CD4-positive, alpha-beta T cell treated with Interleukin-4 for 4 hours (primary cell): ENCODE results near the gene SAMD4A.
"Not testable (repeated sequence)": the region's sequence is repeated elsewhere in the genome, so short reads cannot be mapped to it uniquely, and the experiment has no call there.

Experiments
- DNase-seq: peaks from one replicate; pipeline ENCODE4 v3.0.0-alpha.2; 2020

The SAMD4A gene

GRCh38 chr14:54742492-54743350 lies 175.8 kb downstream of the SAMD4A start:
- DNase-seq, result no peak

DNA sequence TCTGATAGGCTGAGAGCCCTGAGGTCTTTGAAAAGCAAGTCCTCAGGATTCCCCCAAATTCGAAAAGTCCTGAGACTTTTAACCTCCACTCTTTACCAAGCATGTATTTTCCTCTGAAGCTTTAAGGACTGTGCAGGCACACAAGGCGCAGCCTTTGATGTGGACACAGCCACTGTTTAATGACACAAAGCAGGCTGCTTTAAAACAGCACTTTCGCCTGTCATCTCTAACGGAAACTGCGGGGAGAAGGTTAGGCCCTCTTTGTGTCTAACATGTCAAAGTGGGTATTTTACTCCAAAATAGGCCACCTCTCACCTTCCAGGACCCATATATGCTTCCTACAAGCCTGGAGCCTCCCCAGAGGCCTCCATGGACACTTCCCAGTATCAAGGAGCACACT lies 176.5 kb downstream of the SAMD4A start:
- DNase-seq, result no peak

DNA sequence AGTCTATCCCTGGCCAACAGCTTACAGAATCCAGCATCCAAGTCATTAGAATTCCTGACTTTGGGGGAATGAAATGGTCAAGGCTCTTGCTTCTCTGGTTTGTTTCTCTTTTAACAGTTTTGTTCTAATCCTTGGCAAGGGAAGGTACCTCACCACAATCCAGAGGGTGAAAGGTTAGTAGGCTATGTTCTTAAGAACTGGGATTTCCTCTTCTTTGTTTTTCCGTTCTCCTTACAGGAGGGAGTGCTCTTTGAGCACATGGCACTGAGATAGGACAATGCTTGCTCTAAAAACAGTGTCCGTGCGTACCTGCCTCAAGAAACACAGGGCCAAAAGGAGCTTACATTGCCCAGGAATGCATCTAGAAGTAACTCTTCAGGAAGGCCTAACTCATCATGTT lies 179.1 kb downstream of the SAMD4A start:
- DNase-seq, result no peak

- DNase-seq, result no peak
Observed at GRCh38 chr14:54747616-54748015, 180.7 kb downstream of the SAMD4A start.

DNA sequence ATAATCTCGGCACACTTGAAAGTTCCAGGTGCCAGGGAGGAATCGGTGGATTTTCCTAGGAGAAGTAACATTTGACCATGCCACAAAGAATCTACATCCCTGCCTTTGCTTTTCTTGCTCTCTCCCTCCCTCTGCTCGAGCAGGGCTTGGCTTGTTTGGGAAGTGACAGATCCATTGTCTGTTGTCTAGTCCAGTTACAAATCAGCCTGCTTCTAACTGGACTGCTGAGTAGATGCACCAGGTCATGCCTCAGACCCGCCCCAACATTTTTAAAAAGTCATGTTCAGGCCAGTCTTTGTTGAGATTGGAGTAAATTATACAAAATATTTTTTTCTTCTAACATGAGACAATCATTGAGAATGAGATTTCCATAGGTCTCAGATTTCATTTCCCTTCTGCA lies 182.3 kb downstream of the SAMD4A start:
- DNase-seq, result no peak

GRCh38 chr14:54749727-54750126 lies 182.8 kb downstream of the SAMD4A start:
- DNase-seq, result no peak

DNA sequence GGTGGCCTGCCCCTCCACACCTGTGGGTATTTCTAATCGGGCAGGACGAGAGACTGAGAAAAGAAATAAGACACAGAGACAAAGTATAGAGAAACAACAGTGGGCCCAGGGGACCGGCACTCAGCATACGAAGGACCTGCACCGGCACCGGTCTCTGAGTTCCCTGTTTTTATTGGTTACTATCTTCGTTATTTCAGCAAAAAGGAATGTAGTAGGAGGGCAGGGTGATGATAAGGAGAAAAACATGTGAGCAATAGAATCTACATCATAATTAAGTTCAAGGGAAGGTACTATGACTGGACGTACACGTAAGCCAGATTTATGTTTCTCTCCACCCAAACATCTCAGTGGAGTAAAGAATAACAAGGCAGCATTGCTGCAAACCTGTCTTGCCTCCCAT lies 185.7 kb downstream of the SAMD4A start:
- not testable (repeated sequence) for DNase-seq

- not testable (repeated sequence) for DNase-seq
Observed at GRCh38 chr14:54753396-54753795, 186.5 kb downstream of the SAMD4A start.

DNA sequence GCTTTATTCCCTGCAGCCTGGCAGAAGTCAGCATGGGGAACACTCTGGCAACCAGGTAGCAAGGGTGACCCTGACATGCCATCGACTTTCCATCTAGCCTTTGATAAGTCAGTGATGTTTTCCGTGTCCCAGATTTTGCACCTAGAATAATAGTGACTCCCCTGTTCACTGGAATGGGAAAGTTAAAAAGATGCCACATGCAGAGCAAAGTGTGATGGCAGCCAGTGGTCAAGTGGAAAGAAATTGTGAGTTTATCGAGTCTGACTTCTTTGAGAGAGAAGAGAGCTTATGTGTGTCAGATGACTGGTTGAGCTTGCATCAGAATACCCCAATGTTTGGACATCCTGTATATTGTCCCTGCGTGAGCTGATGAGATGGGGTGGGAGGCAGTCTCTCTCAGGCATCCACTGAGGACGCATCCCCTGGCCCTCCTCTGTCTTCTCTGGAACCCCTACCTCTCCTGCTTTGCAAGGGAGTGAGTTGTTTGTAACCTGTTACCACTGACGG lies 187.2 kb downstream of the SAMD4A start:
- no peak for DNase-seq

DNA sequence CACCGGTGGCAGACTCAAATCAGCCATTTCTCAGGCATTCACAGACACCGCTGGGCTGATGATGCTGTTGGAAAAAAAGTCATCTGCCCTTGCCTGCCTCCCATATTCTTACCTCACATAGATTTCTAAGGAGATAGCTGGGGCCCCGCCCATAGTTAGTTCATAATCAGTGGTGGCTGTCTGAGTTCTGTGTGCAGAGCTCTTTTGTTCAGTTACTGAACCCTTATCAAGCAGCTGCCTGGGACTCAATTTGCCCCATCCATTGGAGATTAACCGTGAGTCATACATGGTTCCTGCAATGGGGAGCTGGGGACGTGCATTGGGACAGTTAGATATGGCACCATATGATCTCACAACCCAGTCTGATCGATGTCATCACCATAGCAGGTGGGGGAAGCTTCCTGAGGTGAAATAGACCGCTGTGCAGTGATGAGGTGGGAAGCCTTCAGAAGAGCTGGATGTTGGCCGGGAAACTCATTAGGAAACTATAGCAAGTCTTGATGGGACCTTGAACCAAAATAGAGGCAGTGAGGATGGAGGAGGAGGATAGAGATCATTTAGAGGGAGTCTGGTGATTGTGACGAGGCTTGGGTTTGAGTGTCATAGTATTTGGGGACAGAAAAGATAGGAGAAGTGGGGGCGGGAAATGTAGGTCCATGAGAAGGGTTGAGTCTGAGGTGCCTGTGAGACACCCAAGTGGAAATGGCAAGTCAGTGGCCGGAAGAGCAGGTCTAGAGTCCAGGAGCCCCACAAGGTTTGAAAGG lies 187.9 kb downstream of the SAMD4A start:
- no peak for DNase-seq

DNA sequence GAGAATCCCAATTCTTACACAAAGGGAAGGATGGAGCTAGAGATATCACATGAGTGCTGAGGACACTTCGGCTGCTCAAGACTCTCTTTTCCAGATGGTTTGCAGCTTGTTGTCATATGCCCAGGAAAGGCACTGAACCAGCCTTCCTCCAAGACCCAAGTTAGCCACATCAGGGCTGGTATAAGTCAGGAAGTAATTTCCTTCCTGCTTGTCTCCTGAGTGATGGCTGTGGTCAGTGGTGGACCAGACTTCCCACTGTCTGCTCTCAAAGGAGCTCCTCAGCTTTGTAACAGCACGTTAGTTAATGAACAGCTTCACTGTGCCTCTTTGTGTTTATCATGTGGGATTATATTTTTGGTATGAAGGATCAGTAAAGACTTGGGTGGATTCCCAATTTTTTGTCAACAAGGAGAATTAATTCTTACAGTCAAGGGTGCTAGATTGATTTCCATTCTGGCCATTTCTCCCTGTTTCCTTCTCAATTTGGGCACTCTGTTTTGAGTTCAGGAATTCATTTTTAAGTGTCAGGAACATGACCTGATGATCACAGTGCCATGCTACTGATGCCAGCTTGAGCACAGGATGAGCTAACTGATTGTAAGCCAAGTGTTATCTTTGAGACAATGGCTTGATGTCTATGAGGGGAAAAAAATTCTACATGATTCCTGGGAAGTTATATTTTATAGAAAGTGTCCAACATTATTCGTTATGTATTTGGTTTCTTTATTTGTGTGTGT lies 189.9 kb downstream of the SAMD4A start:
- DNase-seq, result no peak

DNA sequence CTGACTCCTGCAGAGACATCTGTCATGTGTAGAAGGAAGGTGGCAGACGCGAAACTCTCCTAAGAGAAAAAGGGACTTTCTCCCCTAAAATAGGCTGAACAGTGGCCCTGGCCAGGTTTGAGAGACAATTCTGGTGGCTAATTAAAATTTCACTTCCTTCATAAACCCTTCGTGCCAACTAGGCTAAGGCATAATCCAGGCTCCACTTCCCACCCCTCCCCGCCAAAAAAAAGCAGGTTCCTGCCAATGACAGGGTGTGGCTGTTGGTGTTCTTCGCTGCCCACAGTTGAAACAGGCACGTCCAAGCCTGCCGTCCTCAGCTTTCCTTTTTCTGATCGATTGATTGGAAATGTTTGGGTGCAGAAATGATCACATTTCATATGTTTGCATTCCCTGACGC lies 191.1 kb downstream of the SAMD4A start:
- no peak for DNase-seq

GRCh38 chr14:54759982-54760585 lies 193.2 kb downstream of the SAMD4A start:
- DNase-seq, result no peak

DNA sequence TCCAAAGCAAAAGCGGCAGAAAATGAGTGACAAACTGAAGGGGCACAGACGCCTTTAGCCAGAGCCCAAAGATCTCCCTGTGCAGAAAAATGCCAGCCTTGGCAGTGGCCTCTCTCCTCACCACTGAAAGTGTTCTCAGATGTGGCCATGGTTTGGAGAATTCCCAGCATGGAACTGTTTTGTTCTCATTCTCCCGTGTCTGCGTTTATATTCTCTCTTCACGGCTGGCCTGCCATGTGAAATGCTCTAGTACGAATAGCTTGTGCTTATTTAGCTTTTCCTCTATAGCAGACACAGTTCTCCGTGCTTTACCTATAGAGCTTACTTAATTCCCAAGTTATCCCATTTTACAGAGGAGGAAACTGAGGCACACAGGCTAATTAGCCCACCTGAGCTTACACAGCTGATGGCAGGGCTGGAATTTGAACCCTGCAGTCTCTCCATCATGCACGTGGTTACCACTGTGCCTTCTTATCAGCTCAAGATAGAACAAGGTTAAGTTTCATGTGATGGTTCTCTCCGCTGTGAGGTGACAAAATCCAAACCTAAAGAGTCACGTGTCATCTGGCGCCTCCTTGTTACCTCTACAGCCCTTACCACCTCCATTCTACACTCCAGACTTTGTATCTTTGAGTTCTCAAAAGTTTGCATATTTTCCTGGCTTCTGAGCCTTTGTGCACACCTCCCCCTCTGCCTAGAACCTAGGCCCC lies 194.1 kb downstream of the SAMD4A start:
- no peak for DNase-seq

- DNase-seq, result no peak
Observed at GRCh38 chr14:54761835-54762234, 194.9 kb downstream of the SAMD4A start.

- no peak for DNase-seq
Observed at GRCh38 chr14:54762296-54762695, 195.4 kb downstream of the SAMD4A start.

DNA sequence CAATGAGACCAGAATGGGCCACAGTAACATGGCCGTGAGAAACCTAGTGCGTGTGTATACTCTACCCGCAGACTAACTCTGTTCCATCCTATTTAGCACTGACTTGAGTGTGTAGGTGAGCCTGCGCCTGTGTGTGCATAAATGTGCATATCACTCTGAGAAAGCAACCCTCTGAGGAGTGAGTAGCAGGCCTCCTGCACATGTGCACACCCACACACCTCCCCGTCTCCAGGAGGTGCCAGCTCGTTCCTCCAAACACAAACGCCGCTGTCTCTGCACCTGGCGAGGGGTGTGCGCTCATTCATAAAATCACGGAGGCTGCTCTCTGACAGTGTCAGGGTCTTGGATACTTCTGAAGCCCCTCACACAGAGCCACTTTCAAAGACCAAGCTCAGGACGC lies 196.8 kb downstream of the SAMD4A start:
- DNase-seq, result no peak

DNA sequence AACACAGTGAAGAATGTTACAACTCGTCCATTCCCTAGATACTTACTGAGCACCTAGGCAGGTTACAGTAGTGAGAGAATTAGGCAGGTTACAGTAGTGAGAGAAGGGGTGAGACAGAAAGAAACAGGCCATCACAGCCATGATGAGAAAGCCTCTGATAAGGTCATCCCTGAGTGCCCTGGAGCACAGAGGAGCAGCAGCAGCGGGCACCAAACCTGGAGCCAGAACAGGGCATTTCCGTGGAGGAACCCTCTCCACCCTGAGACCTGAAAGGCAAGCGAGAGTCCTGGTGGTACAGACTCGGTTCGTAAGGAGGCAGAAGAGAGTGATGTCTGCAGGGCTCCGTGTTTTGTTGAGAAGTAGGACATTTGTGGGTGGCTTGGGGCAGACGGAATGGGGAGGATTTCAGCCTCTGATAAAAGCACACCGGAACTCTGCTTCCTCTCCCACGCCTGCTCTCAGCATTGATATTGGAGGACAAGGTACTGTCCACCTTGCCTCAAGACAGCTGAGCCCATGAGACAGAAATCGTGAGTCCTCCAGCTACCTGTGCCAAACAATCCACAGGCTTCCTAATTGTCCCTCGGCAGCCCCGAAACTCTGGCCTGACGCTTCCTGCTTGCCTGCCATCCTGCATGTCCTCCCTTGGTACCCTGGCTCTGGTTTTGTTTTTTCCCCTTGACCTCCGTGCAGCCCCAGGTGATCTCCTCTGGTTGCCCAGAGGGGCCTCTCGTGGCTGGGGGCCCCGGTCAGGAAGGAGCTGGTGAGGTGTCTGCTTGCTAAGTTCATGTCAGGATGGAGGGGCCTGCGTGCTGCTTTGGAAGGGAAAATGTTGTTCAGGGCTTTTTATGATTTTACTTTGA lies 199.6 kb downstream of the SAMD4A start:
- no peak for DNase-seq

DNA sequence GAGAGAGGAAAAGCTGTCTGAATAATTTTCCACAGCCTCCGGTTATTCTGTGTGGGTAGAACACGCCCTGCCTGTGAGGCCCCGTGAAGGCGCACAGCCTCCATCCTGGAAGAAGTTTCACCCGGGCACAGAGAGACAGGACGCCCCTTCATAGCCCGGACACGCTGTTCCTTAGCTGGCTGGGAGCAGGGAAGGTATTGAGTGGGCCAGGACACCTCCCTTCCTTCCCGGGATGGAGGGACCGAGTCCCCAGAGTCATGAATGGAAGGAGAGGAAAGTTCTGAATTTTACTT lies 200.2 kb downstream of the SAMD4A start:
- DNase-seq, result no peak

DNA sequence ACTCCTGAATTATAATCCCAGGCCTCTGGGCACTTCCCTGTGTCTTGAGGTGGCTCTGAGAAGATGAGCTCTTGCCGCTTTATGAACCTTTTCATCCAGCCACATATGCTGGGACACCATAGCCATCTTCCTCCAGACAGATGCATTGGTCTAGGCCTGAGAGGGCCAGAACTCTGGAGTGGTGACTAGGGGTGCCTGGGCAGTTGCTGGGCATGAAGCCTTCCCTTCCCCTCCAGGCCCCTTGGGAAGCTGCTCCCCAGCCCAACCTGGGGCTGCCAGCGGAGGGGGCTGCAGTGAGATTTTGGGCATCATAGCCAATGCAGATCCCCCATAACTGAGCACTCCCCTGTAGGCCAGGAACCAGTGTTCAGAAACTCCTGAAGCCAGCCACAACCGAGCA lies 200.5 kb downstream of the SAMD4A start:
- DNase-seq, result no peak

DNA sequence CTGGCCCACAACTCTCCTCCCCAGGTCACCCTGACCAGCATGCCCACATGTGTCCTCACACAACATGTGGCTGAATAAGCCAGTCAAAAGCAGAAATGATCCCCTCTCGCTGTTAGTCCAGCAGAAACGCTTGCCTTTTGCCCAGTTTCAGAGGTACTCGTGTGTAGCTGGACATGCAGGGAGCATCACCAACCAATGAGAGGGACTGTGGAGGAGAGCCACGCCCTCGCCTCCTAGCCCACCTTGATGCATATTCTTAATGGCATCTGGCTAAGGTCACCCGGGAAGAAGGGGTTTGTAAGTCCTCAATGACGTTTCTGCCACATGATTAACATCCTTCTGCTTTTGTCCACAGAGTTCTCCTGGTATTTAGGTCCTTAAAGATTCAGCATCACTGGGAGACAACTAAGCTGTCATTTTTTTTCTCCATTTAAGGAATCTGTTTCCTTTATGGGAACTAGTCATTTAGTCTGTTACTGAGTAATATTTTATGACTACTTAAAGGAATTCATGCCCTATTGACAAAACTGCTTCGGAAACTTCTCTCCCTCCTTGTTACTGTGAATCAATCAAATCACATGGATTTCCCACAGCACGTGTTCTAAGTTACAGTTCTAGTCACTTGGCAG lies 201.7 kb downstream of the SAMD4A start:
- no peak for DNase-seq
